Measurements from ENCODE around the gene RRH.
A peak's percentile ranks its signal among the peaks of the same experiment; 100 is the strongest.
"Not testable (repeated sequence)": the region's sequence is repeated elsewhere in the genome, so short reads cannot be mapped to it uniquely, and the experiment has no call there.

Gene RRH, protein sequence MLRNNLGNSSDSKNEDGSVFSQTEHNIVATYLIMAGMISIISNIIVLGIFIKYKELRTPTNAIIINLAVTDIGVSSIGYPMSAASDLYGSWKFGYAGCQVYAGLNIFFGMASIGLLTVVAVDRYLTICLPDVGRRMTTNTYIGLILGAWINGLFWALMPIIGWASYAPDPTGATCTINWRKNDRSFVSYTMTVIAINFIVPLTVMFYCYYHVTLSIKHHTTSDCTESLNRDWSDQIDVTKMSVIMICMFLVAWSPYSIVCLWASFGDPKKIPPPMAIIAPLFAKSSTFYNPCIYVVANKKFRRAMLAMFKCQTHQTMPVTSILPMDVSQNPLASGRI

DNA sequence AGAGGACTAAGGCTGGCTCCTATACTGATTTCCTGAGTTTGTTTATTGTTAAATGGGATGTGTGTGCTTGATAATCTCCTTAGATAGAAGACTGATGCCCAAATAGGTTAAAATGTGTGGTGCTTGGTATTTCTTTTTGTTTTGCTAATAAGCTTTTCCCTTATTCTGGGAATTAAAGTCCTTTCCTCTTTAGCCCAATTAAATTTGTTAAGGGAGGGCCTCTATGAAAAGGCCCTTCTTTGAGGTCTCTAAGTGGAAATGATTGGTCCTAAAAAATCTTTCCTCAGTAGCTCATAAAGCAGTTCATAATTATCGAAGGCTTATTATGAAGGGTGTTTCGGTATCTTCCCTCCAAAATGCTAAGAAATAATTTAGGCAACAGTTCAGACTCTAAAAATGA lies at the start of gene RRH:
TSS of gene RRH (plus strand) at position 301 of the 400 bp plus-strand sequence. CDS start at position 357, 56 bp downstream.
- DNase-seq = no peak

DNA sequence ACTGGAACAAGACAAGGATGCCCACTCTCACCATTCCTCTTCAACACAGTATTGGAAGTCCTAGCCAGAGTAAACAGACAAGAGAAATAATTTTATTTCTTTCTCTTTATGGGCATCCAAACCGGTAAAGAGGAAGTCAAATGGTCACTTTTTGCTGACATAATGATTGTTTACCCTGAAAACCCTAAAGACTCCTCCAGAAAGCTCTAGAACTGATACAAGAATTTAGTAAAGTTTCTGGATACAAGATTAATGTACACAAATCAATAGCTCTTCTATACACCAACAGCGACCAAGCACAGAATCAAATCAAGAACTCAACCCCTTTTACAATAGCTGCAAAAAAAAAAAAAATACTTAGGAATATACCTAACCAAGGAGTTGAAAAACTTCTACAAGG lies 45.7 kb upstream of the RRH start:
- not testable (repeated sequence) for DNase-seq

DNA sequence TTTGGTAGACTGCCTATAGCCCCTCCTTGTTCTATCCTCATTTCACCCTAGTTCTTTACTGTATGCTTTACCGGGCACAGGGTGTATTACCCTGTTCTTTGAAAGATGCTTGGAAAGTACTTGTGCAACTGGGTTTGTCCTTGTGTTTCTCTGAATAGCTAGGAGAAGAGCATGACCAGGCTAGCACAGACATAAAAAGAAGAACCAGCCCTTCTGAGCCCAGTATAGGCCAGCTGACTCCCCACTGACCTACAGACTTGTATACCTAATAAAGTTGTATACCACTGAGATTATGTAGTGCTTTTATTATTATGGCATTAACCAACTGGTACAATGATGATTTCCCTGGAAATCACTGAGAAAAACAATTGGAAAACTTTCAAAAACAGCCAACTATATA lies 40.9 kb upstream of the RRH start:
- DNase-seq = no peak

DNA sequence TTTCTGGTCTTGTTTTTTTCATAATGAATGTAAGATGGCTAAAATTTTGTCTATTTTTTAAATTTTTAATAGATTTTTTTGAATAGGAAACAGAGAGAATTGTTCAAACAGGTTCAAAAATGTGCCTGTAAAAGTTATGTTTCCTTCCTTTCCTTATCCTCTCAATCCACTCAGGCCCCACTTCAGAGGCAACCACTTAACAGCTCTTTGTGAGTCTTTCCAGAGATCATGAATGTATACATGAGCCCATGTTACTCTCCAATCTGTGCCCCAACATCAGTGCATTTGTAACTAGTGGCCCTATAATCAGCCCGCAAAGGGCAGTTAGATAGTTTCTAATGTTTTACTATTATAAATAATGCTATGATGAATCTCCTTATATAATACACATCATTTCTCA lies 40.0 kb upstream of the RRH start:
- DNase-seq = no peak

DNA sequence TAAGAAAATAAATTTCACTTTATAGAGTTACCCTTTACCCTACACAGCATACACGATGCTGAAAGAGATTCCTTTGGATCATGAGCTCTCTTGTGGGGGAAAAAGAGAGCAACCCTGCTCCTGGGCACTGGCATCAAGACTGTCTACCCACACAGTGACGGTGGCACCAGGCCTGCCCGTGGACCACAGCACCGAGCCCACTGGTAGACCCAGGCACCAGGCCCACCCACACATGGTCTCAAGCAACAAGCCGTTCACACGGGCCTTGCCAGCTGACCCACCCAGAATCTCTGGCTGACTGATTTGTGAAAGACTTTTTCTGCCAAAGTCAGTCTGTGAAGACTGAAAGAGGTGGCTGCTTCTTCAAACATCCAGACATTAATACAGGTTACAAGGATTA lies 32.7 kb upstream of the RRH start:
- DNase-seq = no peak

DNA sequence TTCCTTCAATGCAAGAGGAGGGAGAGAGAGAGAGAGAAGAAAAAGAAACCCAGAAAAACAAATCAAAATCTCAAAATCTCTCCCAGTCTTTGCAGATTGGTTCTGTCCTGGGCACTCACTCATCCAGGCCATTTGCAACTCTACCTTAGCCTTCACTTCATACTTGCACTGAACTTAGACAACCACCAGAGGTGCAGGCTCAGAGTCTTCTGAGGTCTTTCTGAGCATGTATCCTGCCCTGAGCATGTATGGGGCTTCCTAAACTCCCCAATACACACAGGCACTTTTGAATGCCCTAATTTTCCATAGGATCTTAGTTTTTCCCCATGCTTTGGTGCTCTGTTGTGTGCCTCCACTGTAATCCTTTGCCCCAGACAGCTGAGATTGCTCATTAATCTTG lies 28.9 kb upstream of the RRH start:
- no peak for DNase-seq

DNA sequence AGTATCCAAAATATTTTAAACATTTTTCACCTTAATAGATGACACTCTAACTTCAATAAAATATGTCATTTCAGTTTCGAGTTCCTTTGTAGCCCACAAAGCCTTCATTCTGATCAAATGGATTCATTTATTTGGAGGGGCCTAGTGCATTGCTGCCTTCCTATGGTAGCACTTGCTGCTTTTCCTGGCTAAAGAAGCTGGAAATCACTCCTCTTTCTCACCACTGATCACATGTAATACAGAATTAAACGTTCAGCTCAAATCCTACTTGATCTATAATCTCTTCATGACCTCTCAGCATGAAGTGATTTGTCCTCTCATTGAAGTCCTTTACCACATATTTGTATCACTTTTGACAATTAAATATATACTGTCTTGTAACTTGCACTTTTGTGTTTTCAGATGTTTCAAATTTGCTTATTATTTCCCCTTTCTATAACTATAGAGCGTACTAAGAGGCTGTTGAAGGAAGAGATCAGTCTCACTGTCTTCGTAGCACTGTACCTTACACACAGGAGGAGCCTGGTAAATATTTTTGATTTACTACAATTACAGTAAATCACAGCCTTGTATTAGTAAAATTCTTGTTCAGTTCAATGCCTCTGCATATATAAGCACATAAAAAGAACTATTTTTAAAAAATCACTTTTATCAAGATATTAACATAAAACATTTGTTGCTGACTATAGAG lies 26.5 kb upstream of the RRH start:
- no peak for DNase-seq

DNA sequence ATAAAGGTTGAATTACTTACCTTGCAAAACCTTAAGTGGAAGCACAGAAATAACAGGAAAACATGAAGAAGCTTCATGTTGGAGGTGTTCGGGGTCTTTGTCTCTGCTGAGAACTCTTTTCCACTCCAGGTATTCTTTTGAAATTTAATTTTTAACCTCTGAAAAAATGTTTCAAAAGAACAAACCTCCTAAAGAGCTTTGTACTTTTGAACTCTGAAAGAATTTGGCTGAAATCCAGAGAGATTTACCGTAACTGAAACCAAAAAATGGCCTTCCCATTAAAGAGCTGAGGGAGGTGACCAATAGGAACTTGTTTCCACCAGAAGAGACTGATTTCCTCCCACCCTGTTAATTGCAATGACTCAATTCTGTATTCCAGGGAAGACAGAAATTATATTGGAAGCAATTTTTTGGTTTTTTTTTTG lies 25.9 kb upstream of the RRH start, which contains the start of gene CFI:
TSS of gene CFI (minus strand) at position 105 of the 425 bp plus-strand sequence. CDS start at position 77, 28 bp downstream.
- DNase-seq = no peak

DNA sequence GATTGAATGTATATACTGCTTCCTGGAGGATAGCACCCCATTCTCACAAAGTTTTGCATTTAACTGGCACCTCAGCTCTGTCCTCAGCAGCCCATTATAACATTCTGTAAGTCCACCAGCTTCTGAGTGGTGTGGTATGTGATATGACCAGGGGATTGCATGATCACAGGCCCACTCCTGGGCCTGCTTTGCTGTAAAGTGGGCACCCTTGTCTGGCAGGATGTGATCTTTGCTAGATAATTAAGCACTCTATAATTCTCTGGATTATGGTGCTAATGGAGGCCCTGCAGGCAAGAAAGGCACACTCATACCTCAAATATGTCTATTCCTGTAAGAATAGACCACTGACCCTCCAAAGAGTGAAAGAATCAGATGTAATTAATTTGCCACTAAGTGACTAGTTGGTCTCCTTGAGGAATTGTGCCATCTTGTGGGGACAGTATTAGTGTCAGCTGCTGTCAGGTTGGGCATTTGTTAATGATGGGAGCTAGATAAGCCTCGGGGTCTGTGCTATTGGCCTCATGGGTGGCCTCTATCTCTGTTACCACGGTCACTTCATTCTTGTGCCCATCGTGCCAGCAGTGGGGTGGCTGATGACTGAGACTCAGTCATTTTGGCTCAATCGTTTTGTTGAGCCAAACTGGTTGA lies 23.7 kb upstream of the RRH start:
- no peak for DNase-seq

DNA sequence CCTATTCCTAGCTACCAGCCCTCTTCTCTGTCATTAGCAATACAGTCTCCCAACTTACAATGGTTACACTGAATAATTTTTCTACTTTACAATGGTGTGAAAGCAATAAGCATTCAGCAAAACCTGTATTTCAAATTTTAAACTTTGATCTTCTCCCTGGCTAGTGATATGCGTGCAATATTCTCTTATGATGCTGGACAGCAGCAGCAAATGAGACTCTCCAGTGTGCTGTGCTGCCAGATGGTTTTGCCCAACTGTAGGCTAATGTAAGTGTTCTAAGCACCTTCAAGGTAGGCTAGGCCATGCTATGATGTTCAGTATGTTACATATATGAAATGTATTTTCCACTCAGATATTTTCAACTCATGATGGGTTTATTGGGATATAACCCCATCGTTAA lies 18.1 kb upstream of the RRH start:
- DNase-seq = no peak

DNA sequence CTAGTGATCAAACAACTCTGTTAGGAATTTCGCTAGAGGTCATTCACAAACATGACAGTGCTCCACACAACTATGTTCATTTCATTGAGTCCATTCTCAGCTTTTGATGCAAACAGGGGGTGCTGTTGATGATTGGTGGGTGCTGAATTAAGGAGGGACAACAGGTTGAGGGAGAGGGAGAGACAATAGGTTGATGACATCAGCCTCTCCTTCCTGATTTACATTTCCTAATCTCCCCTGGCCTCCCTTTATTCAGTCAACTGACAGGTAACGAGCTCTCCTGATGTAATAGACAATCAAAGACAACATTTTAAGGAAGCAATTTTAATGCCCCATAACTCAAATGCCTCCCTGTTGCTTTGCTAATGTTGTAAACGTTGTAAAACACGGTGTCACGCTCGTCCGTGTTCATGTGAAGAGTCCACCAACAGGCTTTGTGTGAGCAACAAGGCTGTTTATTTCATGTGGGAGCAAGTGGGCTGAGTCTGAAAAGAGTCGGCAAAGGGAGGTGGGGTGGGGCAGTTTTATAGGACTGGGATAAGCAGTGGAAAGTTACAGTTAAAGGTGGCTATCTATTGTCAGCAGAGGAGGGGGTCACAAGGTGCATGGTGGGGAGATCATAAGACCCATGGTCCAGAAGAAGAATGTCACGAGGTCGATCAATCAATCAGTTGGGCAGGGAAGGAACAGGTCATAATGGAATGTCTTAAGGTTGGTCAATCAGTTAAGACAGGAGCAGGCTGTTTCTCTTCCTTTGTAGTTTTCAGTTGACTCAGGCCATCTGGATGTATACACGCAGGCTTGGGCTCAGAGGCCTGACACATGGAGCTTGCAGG lies 17.0 kb upstream of the RRH start:
- no peak for DNase-seq

DNA sequence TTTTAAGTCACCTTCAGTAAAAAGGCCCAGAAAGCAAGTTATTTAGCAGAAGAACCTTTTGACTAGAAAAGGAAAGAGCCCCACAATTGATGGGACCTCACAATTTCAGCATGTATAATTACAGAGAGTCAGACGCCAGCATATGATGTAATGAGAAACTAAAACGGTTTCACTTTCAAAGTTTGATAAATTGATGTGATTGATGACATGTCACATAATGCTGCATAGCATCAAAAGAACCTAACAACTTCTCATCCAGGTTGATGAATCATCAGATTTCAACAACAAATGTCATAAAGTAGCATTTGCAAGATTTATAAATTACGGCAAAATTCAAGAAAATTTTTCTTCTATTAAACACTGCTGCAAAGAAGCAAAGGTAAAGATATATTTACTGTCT lies 16.1 kb upstream of the RRH start:
- no peak for DNase-seq

DNA sequence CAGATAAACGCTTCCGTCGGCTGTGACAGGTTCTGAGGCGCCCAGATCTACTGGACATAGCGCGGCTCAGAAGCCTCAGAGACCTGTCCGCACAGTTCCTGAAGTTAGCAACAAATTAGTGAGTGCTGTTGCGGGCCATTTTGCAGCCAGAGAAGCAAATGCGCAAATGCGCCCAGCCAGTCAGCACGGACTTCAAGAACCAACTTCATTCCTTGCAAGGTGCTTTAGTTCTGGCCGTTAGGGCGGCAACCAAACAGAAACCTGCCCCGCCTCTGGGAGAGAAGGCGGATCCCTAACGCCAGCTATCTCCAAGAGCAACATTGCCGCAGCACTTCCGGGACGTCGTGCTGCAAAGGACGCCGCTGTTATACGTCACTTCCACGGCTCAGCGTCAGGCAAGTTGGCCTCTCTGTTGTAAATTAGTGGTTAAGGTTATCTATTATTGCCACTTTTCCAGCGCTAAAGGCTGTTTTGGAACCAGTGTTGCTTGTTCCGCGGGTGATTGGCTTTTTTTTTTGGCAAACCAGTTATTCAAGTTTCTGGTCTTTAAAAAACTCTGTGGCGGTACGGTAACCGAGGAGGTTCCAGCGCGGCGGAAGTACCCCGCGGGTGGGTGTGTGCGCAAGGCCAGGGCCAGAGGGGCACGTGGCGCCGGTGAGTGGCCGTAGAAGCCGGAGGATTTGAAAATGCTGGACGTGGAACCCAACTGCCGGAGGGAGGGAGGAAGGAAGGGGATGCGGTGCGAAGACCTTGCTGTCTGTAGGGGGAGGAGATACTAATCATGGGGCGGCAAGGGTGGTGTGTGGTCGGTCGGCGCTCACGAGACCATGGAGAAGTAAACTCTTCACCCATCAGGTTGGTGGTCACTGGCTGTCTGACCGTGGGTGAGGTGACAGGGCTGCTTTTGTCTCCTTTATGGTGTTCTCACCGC lies 12.4 kb upstream of the RRH start, which contains the start of gene GAR1:
TSS of gene GAR1 (plus strand) at position 612 of the 931 bp plus-strand sequence. CDS start 403 bp downstream, outside the sequence.
- peak; percentile 87 to 89 for DNase-seq

DNA sequence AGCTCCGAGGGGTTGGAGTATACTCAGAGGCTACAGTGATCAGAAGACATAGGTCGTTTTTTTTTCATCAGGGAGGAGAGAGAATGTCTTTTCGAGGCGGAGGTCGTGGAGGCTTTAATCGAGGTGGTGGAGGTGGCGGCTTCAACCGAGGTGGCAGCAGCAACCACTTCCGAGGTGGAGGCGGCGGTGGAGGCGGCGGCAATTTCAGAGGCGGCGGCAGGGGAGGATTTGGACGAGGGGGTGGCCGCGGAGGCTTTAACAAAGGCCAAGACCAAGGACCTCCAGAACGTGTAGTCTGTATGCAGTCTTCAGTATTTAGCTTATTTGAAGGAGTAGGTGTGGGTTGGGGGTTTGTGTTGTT lies 11.7 kb upstream of the RRH start:
- DNase-seq = peak; percentile 53 to 60

DNA sequence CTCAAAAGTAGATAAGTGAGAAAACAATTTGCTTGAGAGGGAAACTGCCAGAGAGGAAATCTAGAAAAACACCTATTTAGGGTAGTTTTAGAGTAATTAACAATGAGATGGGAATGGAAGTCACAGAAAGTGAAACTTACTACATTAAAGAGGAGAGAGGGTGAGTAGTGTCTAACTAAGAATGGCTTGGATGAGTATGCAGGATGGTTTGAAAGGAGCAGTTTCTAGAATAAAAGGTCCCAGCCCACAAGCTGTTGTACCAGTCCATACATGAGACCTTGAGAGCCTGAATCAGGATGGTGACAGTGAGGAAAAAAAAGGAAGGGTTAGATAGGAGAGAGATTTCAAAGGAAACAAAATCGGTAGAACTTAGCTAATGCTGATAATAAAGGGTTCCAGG lies 10.9 kb upstream of the RRH start:
- no peak for DNase-seq

DNA sequence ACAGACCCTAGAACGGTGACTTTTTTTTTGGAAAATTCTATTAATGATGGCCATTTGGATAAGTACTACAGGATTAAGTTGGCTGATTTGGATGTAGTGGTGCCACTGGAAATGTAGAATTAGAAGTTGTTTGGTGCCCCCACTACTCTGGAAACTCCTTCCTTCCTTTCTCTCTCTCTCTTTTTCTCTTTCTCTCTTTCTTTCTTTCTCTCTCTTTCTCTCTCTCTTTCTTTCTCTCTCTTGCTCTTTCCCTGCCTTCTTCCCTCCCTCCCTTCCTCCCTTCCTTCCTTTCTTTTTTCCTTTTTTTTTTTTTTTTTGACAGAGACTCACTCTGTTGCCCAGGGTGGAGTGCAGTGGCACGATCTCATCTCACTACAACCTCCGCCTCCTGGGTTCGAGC lies 9.5 kb upstream of the RRH start:
- DNase-seq = no peak

DNA sequence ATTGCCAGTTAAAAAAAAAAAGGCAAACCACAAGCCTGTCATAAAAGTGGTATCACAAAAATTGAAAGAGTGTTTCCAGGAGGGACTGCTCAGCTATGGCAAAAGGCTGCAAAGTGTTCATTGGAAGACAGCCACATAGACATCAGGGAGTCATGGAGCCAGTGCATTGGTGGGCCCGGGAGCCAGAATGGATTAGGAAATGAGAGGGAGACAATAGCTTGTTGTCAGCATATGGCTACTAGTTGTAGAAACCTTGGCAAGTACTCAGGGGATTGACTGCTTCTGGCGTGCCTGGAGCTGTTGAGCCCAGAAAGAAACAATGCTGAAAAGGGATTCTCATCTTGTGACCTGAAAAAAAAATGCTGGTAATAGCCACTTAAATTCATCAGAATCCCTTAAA lies 7.2 kb upstream of the RRH start:
- no peak for DNase-seq

DNA sequence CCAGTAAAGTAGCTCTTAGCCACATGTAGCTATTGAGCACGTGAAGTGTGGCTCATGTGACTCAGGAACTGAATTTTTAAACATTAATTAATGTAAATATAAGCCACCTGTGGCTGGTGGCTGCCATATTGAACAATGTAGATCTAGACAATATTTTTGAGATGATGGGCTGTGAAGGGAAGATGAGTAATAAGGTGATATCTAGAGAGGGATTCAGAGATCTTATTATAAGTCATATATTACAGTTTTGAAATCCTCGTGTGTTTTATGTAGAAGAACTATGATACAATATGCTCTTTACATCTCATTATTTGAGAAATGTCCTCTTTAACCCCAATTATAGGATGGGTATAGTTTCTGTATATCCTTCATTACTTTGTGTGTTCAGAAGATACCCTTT lies 6.6 kb upstream of the RRH start:
- no peak for DNase-seq

DNA sequence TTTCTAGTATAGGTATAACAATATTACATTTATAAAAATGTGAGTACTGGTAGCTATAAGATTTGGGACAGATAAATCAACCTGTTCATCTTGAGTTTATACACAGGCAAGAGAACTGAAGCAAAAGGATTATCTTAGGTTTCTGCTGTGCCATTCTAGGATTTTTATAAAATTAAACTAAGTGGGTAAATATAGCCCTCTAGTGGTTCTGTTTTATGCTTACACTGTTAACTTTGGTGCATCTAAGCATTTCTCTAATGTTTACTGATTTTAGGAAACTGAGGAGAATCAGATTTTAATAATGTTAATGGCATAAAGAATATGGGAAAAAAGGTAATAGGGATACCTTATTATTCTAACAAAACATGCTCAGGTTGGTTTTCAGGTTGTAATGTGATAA lies 1.1 kb upstream of the RRH start:
- DNase-seq = no peak

DNA sequence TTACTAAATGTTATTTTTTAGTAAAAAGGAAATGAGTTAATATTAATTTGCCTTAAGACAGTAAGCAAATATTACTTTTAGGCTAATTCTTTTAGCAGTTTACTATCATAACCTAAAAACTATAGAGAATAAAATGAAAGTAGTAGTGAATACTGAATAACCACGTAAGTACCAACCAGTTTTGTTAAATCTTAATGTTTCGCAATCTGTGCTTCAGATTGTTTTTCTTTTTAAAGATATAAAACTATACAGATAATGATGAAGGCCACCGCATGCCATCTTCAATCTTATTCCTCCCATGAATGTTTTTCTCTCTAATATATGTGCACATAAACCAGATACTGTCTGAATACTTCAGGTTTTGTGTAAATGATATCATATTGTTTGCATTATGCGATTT lies 6.0 kb downstream of the RRH start:
- DNase-seq = no peak

DNA sequence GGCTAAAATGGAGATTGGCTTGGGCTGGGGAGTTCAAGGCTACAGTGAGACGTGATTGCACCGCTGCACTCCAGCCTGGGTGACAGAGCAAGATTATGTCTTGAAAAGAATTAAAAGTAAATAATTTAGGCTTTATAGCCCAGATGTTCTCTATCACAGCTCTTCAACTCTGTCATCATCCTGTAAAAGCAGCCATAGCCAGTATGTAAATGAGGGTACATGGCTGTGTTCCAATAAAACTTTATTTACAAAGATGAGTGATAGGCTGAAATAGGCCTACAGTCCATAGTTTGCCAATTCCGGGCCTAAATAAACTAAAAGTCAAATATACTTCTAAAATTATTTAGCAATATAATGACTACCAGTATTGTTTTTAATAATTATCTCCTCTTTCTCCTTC lies 9.2 kb downstream of the RRH start:
- no peak for DNase-seq
